Bronchial epithelial cell (primary cell): ENCODE measurements around the gene PTMA. TPM values are rescaled to one million over a fixed set of nuclear protein-coding genes. Genes with fewer than 3 reads are reported as not detected.
A peak's percentile ranks its signal among the peaks of the same experiment; 100 is the strongest.

Experiments
- DNase-seq: peaks from one replicate; pipeline ENCODE4 v3.0.0-alpha.2; 2010; ENCODE audit warnings: low read depth
- FAIRE-seq: peaks from 2 replicates; lab custom pipeline; 2011; peaks lifted over from hg19 to GRCh38; lab: Jason Lieb, UNC
- H3K27me3 ChIP-seq: 2 replicates; pipeline ENCODE4 v1.5.1; 2011; ENCODE audit warnings: low read length; ENCODE audit not compliant: control insufficient read depth, insufficient read depth
- H3K36me3 ChIP-seq: 2 replicates; pipeline ENCODE4 v1.5.1; 2011; ENCODE audit warnings: low read length; ENCODE audit not compliant: control insufficient read depth, insufficient read depth
- H3K4me3 ChIP-seq: 2 replicates; pipeline ENCODE4 v1.5.1; 2011; ENCODE audit warnings: mild to moderate bottlenecking, low read depth, low read length, control low read depth
- total RNA-seq: library from RNA; depleted of rRNA; stranded (reverse); fragments of >200 nt; gene quantifications from 2 replicates; pipeline ENCODE4 v1.2.1, GENCODE V29; 2014
- TF ChIP-seq, protein P1 (sequence below): IDR thresholded peaks from 2 replicates; pipeline ENCODE4 v1.5.1; 2011; ENCODE audit warnings: mild to moderate bottlenecking, moderate library complexity, low read length, control low read depth, inconsistent platforms; ENCODE audit not compliant: insufficient read depth, severe bottlenecking

The PTMA gene
- total RNA-seq, 1 donor from 2014 or later = 388 TPM

DNA sequence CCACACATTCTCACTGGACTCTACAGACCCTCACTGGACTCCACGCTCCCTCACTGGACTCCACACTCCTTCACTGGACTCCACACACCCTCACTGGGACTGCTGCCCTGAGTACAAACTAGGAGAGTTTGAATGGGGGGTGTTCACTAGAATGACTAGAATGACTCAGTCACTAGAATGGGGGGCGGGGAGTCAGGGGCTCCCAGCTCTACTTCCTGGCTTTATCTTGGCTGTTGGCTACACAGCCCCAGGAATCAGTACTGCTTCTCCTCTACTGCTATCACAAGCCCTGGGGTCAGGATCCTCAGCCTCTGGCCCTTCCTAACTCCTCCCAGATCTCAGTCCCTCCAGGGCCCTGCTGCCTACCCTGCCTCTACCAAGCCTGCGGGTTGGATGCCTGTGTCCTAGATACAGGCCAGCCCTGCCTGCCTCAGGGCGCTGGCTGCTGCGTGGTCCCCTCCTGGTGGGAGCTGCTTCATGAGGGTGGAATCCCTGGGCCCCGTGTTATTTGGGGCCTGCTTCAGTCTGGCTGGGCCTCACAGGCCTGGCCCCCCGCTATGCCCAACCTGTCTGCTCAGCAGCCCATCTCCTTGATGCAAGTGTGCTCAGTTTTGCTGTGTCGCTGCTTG, 7.8 kb downstream of the PTMA start:
- H3K36me3 ChIP-seq = peaks cover 14% of the 10 kb centered on the region
- no peak overlapping the region for H3K4me3 ChIP-seq
- no peaks in the 10 kb centered on the region for H3K27me3 ChIP-seq
- TF ChIP-seq, protein P1, sequence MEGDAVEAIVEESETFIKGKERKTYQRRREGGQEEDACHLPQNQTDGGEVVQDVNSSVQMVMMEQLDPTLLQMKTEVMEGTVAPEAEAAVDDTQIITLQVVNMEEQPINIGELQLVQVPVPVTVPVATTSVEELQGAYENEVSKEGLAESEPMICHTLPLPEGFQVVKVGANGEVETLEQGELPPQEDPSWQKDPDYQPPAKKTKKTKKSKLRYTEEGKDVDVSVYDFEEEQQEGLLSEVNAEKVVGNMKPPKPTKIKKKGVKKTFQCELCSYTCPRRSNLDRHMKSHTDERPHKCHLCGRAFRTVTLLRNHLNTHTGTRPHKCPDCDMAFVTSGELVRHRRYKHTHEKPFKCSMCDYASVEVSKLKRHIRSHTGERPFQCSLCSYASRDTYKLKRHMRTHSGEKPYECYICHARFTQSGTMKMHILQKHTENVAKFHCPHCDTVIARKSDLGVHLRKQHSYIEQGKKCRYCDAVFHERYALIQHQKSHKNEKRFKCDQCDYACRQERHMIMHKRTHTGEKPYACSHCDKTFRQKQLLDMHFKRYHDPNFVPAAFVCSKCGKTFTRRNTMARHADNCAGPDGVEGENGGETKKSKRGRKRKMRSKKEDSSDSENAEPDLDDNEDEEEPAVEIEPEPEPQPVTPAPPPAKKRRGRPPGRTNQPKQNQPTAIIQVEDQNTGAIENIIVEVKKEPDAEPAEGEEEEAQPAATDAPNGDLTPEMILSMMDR = no peak
- no peak for DNase-seq
- no peak for FAIRE-seq

DNA sequence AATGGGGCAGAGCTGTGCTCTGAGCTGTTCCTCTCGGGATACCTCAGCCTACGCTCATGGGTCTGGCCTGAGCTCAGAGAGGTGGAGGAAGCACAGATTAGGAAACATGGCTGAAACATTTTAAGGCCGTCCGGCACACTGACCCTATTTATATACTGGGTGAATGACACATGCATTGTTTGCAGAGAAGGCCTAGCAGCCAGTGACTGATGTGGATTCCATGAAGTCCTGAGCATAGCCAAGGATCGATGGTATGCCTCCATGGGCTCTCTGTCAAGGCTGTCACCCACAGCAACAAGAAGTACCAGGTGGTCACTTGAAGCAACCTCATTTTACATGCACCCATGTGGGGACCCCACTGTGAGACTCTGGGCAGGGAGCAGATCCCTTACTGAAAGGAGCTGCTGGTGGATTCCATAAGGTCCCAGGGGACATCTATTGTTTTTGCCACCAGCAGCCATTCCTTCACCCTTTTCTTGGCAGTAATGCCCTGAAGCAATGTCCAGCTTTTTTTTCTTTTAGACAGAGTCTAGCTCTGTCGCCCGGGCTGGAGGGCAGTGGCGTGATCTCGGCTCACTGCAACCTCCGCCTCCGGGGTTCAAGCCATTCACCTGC, 8.4 kb downstream of the PTMA start:
- Histone ChIP-seq H3K4me3 (no peak overlapping the region), H3K27me3 (no peaks in the 10 kb centered on the region), H3K36me3 (peaks cover 11% of the 10 kb centered on the region)
- TF ChIP-seq, protein P1 = no peak
- DNase-seq (no peak), FAIRE-seq (no peak)

DNA sequence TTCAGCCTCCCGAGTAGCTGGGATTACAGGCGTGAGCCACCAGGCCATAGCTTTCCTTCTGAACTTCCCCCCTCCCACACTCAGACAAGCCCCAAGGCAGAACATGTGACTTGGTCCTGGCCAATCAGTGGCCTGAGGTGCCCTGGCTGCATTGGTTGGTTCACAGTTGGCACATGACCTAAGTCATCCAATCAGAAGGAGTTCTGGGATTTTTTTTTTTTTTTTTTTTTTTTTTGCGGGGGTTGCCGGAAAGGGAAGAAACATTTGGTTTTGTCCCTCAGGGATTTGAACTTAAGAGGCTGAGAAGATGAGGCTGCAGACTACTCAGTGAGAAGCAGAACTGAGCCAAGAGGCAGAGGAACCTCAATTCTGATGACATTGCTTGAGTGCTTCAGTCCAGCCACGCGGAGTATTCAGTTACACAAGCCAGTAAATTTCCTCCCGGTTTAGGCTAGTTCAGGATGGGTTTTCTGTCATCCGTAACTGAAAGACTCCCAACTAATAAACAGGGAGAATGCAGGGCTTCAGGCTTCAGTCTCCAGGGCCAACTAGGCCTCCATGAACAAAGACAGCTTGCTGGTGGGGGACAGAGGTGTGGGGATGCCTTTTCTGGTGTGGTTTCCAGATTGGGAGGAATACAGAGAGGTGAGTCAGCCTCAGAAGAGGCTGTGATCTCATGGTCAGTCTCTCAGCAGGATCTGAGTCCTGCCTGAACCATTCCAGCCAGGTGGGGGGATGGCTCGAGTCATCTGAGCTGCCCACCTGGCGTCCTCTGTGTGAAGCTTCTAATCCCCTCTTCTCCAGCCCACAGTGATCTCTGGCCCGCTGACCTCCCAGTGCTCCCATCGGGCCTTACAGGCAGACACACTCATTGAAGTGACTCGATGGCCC, 9.2 kb downstream of the PTMA start:
- H3K27me3 ChIP-seq = no peaks in the 10 kb centered on the region
- TF ChIP-seq, protein P1 = no peak
- FAIRE-seq (no peak), DNase-seq (peak; percentile 57)
- no peak overlapping the region for H3K4me3 ChIP-seq
- H3K36me3 ChIP-seq = peaks cover 3% of the 10 kb centered on the region

DNA sequence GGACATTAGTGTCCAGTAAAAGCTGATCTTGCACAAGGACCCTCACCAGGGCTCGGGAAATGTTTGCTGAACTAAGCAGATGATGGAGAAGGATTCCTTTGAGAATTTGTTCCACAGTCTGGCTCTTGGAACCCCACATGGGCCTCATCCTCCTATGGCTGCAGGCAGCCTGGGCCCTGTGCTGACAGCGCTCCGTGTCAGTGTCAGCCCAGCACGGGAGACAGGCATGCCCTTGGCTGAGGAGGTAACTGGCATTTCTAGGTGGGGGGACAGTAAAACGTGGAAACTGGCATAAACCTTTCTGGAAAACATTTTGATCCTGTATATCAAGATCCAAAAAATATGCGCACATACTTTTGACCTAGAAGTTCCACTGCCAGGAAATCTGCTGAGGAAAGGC, 10.5 kb downstream of the PTMA start:
- TF ChIP-seq, protein P1 = no peak
- Histone ChIP-seq H3K27me3 (no peaks in the 10 kb centered on the region), H3K36me3 (no peaks in the 10 kb centered on the region), H3K4me3 (no peak overlapping the region)
- FAIRE-seq (no peak), DNase-seq (no peak)

DNA sequence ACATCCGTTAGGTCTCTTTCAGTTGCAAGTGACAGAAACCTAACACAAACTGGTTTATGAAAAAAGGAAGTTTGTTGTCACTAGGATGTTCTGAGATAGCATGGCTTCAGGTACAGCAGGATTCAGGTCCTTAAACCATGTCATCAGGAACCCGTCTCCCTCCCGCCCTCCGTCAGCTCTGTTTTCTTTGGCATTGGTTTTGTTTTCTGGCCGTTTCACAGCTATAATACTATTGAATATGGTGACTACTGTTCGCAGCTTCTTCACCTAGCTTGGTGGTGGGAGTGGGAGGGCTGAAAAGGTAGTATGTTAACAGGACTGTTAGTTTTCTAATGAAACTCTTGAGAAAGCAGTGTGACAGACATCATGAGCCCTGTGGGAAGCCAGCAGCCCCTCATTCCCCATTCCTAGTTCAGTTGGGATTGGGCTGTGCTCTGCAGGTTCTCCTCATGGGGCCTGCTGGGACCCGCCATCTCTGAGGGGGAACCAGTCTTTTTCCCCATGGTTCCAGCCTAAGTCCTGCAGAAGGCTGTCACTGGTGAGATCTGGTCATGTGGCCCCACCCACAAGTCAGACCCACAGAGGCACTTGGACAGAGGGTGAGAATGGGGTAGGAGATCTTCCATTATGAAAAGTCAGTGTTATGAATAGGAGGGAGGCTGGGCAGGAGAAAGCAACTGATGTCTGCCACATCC, 12.1 kb downstream of the PTMA start:
- H3K36me3 ChIP-seq = no peaks in the 10 kb centered on the region
- DNase-seq (no peak), FAIRE-seq (no peak)
- peaks cover 1% of the 10 kb centered on the region for H3K27me3 ChIP-seq
- TF ChIP-seq, protein P1 = no peak
- H3K4me3 ChIP-seq = no peak overlapping the region
